HG03460 (cell line): ENCODE measurements around the gene SLC17A6.

Experiments used
- ATAC-seq: cut with Tn5 transposase; IDR thresholded peaks from one replicate; pipeline ENCODE4 v1.9.1; 2021; ENCODE audit not compliant: unreplicated experiment

Gene SLC17A6

GRCh38 chr11:22337596-22338485, at the start of gene SLC17A6:
SLC17A6 (plus strand) TSS chr11:22338381; CDS start chr11:22338534, 153 bp downstream.
- no peak for ATAC-seq

GRCh38 chr11:22302368-22302767, 35.8 kb upstream of the SLC17A6 start:
- no peak for ATAC-seq

GRCh38 chr11:22304337-22304961, 33.7 kb upstream of the SLC17A6 start:
- peak; percentile 56 for ATAC-seq

DNA sequence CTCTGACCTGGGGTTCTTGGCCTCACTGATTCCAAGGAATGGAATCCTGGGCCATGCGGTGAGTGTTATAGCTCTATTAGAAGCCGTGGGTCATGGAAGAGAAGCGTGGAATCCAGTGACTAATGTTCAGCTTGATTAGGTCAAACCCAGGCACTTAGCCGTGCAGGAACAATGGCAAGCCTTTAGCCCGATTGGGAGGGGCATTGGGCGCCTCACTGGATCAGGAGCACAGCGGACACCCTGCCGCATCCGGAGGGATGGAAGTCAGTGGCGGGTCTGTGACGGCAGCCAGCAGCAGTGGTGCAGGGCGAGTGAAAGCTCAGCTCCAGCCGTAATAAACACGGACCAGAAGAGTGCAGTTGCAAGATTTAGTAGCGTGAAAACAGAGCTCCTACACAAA, 20.5 kb upstream of the SLC17A6 start:
- no peak for ATAC-seq

GRCh38 chr11:22331771-22332170, 6.4 kb upstream of the SLC17A6 start:
- no peak for ATAC-seq

DNA sequence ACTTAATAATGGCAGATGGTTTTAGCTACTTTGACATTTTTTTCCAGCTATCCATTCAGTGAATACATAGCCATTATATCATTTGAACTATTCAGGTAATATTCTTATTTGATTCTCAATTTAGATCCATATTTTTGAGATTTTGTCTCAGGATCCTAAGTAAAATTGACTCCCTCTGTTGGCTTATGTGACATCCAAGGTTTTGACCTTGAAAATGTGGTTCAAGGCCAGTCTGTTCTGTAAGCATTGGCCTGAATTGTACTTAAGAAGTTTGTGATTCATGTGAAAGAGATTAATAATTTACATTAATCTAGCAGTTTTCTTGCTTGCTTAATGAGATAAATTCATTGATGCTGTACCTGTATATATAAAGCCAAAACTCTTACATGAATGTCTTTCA, 1.6 kb upstream of the SLC17A6 start:
- no peak for ATAC-seq

DNA sequence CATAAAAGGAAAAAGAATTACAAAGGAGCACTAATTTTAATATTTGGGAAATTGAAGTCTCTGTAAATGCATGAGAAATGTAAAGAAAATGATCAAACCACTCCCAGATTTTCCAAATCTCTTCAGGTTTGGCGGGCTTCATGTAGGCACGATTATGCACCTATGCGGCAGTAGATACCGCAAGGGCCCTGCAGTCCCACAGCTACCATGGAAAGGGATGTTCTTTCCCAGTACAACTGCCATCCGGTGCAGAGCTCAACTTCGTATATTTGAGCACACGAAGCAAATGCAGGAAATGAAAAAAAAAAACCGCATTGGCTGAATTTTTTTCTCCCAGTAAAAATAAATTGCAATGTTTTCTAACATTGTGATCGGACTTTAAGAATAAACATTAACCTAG, 1.4 kb downstream of the SLC17A6 start:
- ATAC-seq = no peak

- ATAC-seq = no peak
These were observed 2.1 kb downstream of the SLC17A6 start for GRCh38 chr11:22340235-22340634.

DNA sequence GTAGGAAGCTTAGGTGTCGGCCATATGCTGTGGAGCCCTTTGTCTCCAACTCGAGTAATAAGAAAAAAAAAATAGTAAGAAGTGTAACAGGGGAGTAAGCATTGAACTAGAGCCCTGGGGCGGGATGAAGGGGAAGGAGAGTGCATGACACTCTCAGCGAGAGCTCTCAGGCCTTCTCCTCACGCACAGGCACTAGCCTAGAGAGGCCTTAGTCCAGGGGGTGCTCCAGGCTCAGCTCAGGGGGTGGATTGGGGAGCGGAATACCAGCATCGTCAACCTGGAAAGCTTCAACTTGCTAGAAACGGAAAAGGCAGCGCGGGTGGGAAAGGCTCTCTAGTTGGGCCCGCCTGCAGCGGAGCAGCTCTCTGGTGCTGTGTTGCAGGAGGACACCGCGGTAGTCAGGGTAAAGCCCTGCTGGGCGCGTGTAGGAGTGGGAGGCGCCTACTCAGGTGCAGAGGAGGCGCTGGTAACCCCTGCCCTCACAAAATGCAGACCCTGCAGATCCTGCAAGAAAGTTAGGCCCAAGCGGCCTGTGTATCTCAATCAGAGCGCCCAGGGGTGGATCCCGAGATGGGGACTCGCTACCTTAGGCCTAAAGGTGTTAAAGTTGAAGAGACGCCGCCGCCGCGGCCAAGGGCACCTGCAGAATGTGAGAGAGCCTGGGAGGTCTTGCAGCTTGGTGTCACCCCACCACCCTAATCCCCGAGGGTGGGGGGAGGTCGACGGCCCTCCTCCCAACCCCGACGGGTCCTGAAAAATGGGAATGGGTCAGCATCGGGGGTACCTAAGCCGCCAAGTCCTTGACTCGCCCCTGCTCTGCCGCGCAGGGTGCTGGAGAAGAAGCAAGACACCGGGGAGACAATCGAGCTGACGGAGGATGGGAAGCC, 2.8 kb downstream of the SLC17A6 start:
- no peak for ATAC-seq

- ATAC-seq = no peak
These were observed 3.4 kb downstream of the SLC17A6 start for GRCh38 chr11:22341588-22341931.

GRCh38 chr11:22342211-22343031, 4.2 kb downstream of the SLC17A6 start:
- ATAC-seq = no peak

- ATAC-seq = no peak
These were observed 4.8 kb downstream of the SLC17A6 start for GRCh38 chr11:22343032-22343324.

GRCh38 chr11:22343371-22344032, 5.3 kb downstream of the SLC17A6 start:
- ATAC-seq = no peak

DNA sequence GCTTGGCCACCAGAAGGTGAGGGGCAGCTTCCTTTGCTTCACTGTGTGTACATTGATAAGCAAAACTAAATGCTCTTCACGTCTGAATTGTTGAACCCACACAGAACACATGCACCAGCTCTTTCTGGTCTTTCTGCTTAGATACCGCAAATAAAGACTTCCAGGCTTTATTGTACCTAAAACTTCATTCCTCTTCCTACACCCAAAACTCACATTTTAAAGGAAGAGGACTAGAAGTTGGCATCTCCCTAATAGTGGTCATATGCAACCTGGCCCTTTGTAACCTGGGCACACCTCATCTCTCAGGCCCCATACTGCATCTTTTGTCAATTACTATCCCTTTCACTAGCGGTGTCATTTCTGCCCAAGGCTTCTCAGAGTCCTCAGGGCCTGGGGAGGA, 5.9 kb downstream of the SLC17A6 start:
- no peak for ATAC-seq

- no peak for ATAC-seq
These were observed 8.1 kb downstream of the SLC17A6 start for GRCh38 chr11:22346282-22346681.

DNA sequence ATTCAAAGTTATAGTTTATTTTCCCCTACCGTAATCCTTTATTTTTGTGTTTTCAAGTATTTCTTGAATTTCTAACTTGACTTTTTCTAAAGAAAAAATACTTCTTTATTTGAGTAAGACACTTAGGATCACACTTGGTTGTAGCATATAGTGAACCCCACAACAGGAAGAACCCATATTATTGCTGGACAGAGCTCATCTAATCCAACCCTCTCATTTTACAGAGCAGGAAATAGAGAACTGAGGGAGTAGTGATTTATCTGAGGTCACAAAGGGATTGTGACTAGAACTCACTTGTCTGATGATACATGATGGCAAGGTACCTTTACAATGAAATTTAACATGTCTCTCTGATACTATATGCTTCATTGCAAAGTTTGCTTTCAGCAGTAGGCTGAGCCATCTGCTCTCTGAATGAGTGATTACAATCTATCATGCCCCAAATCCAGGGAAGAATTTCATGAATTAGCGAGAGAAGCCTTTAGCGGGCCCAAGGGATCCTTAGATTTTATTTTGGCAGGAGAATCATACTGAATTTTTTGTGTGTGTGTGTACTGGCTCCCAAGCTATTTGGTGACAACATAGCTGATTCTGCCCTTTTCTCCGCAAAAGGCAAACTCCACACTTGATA, 9.8 kb downstream of the SLC17A6 start:
- no peak for ATAC-seq

DNA sequence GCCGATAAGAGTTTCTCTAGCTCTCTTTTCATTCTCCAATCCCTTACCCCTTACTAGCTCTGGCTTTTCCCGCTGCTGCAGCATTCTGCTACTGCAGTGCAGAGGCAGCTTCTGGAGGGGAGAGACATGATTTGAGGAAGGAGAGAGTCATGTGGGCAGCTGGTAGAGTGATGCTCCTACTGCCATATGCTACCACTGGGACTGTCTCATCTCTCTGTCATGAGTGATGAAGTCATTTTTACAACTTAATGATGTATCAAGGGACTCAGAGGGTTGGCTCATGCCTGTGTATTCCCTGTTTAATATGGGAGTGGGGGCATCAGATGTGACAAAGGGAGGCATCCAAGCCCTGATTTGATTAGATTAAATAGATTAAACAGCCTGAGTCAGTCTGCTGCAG, 11.3 kb downstream of the SLC17A6 start:
- ATAC-seq = no peak

DNA sequence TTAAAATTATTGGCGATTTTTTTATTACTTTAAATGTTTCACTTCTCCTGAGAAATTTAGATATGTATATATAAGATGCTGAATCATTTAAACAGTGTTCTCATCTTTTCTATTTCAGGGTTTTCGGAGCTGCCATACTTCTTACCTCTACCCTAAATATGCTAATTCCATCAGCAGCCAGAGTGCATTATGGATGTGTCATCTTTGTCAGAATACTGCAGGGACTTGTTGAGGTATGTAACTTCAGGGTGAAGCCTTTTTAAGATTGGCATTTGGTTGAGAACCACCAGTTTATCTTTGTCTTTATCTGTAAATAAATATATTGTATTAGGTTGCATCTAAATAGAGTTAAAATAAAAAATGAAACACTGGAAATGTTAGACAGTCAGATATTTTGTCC, 21.1 kb downstream of the SLC17A6 start:
- ATAC-seq = no peak

DNA sequence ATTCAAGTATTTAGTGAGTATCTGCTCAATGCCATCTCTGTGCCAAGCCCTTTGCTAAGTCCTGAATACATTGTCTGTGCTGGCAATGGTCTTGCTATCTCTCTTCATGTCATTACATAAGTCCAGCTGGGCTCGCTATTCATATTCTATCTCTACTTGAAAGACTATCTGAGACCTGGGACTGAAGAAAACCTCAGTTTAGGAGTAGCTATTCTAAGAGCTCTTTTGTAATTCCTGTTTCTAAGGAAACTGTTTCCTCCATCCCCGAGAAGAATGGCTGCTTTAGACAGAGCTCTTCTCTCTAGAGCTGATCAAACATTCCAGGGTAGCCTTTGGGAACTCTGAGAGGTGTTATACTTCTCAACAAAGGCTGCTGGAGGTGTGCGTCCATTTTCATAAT, 33.0 kb downstream of the SLC17A6 start:
- ATAC-seq = no peak

DNA sequence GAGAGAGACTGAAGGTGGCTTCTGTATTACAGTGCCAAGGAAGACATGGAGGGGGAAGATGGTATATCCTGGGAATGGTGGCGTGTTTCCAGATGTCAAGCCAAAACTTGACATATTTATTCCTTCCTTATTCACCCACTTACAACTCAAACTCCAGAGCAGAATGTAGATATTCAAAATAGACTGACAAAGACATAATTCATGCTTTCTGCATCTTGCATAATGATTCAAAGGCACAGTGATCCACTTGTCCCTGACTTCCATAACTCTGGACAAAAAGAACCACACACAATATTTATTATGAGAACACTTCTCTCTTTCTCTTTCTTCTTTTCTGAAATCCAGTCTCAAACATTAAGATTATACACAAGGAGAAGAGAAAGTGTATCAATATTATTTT, 48.9 kb downstream of the SLC17A6 start:
- no peak for ATAC-seq
